ENCODE data around the gene CTXND2. TPM values are rescaled to one million over a fixed set of nuclear protein-coding genes. Genes with fewer than 3 reads are reported as not detected.
"Not testable (repeated sequence)": the region's sequence is repeated elsewhere in the genome, so short reads cannot be mapped to it uniquely, and the experiment has no call there.

Gene CTXND2
- total RNA-seq, 1 experiment from 2014 or later, result not detected

DNA sequence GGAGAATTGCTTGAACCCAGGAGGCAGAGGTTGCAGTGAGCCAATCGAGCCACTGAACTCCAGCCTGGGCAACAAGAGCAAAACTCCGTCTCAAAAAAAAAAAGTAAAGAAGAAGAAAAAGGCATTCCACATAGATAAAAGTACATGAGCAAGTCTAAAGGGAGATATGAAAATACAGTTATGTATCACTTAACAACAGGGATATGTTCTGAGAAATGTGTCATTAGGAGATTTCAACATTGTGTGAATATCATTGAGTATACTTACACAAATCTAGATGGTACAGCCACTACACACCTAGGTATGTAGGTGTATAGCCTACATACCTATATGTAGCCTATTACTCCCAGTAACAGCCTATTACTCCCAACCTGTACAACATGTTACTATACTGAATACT is 23.2 kb upstream of the CTXND2 start:
- no peak overlapping the region for H3K4me3 ChIP-seq (ENCODE audit: low read depth, low read length)
- no peaks in the 10 kb centered on the region for H3K9me3 ChIP-seq
- H3K27me3 ChIP-seq (replicated peaks; ENCODE audit: control insufficient read depth, insufficient read depth, low read length), result no peaks in the 10 kb centered on the region
- no peaks in the 10 kb centered on the region for H3K4me1 ChIP-seq
- no peak for DNase-seq
- H3K4me1 Mint-ChIP-seq (ENCODE audit: low read depth, unreplicated experiment), result no peaks in the 10 kb centered on the region
- no peaks in the 10 kb centered on the region for H3K27me3 Mint-ChIP-seq (ENCODE audit: insufficient read depth, unreplicated experiment)
- CTCF ChIA-PET, result no interaction called here
- no peak overlapping the region for H3K27ac Mint-ChIP-seq (ENCODE audit: unreplicated experiment)
- peaks cover 19% of the 10 kb centered on the region for H3K36me3 Mint-ChIP-seq (ENCODE audit: insufficient read depth, unreplicated experiment)
- POLR2A ChIA-PET, result no interaction called here
- TF ChIP-seq CTCF (IDR thresholded peaks at IDR 0.05; ENCODE audit: insufficient read depth in 1 of 2, low read depth in 1 of 2, low read length in 1 of 2, severe bottlenecking in 1 of 2, unreplicated experiment in 1 of 2), result no peak
- H3K36me3 ChIP-seq (ENCODE audit: control insufficient read depth, insufficient read depth, low read length), result no peaks in the 10 kb centered on the region
- BruUV-seq (replicated peaks), result no TSS peak
- H3K4me3 Mint-ChIP-seq (ENCODE audit: unreplicated experiment), result no peak overlapping the region
- H3K9me3 Mint-ChIP-seq (ENCODE audit: unreplicated experiment), result no peaks in the 10 kb centered on the region
- intact Hi-C loops (cut with micrococcal nuclease; ENCODE audit: unreplicated experiment), result no loop called here

DNA sequence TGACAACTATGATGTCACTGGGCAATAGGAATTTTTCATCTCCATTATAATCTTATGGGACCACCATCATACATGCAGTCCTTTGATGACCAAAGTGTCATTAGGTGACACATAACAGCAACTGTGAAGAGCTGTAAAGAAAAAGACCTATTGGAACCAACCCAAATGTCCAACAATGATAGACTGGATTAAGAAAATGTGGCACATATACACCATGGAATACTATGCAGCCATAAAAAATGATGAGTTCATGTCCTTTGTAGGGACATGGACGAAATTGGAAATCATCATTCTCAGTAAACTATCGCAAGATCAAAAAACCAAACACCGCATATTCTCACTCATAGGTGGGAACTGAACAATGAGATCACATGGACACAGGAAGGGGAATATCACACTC is 22.7 kb upstream of the CTXND2 start:
- BruUV-seq (replicated peaks); H3K9me3 ChIP-seq; H3K27me3 Mint-ChIP-seq (ENCODE audit: insufficient read depth, unreplicated experiment); H3K9me3 Mint-ChIP-seq (ENCODE audit: unreplicated experiment); H3K27me3 ChIP-seq (replicated peaks; ENCODE audit: control insufficient read depth, insufficient read depth, low read length); POLR2A ChIA-PET; CTCF ChIA-PET; H3K27ac Mint-ChIP-seq (ENCODE audit: unreplicated experiment); H3K36me3 ChIP-seq (ENCODE audit: control insufficient read depth, insufficient read depth, low read length); H3K4me3 Mint-ChIP-seq (ENCODE audit: unreplicated experiment); H3K4me1 ChIP-seq; H3K4me3 ChIP-seq (ENCODE audit: low read depth, low read length); intact Hi-C loops (cut with micrococcal nuclease; ENCODE audit: unreplicated experiment); DNase-seq; H3K4me1 Mint-ChIP-seq (ENCODE audit: low read depth, unreplicated experiment): not testable (repeated sequence)
- H3K36me3 Mint-ChIP-seq (ENCODE audit: insufficient read depth, unreplicated experiment), result peaks cover 19% of the 10 kb centered on the region

DNA sequence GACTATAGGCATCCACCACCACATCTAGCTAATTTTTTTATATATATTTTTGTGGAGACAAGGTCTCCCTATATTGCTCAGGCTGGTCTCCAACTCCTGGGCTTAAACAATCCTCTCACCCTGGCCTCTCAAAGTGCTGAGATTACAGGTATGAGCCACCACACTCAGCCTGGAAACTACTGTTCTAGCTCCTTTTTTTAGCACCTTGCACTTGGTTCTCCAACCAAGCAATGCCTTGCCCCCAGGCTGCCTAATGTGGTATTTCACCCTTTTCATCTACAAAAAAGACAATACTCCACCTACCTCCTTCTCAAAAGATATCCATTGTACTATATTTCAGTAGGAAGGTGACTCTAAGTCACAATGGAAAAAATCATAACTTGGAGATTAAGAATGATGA is 17.3 kb upstream of the CTXND2 start:
- peaks cover 6% of the 10 kb centered on the region for H3K4me1 Mint-ChIP-seq (ENCODE audit: low read depth, unreplicated experiment)
- H3K27ac Mint-ChIP-seq (ENCODE audit: unreplicated experiment), result no peak overlapping the region
- H3K36me3 ChIP-seq (ENCODE audit: control insufficient read depth, insufficient read depth, low read length), result no peaks in the 10 kb centered on the region
- H3K27me3 Mint-ChIP-seq (ENCODE audit: insufficient read depth, unreplicated experiment), result no peaks in the 10 kb centered on the region
- no TSS peak for BruUV-seq (replicated peaks)
- TF ChIP-seq CTCF (IDR thresholded peaks at IDR 0.05; ENCODE audit: insufficient read depth in 1 of 2, low read depth in 1 of 2, low read length in 1 of 2, severe bottlenecking in 1 of 2, unreplicated experiment in 1 of 2), result no peak
- CTCF ChIA-PET, result no interaction called here
- POLR2A ChIA-PET, result no interaction called here
- no peaks in the 10 kb centered on the region for H3K9me3 Mint-ChIP-seq (ENCODE audit: unreplicated experiment)
- no peaks in the 10 kb centered on the region for H3K9me3 ChIP-seq
- intact Hi-C loops (cut with micrococcal nuclease; ENCODE audit: unreplicated experiment), result no loop called here
- H3K4me3 ChIP-seq (ENCODE audit: low read depth, low read length), result no peak overlapping the region
- H3K4me3 Mint-ChIP-seq (ENCODE audit: unreplicated experiment), result no peak overlapping the region
- no peaks in the 10 kb centered on the region for H3K27me3 ChIP-seq (replicated peaks; ENCODE audit: control insufficient read depth, insufficient read depth, low read length)
- peaks cover 8% of the 10 kb centered on the region; the same call in 1 of the 2 replicates for H3K4me1 ChIP-seq
- H3K36me3 Mint-ChIP-seq (ENCODE audit: insufficient read depth, unreplicated experiment), result peaks cover 29% of the 10 kb centered on the region
- no peak for DNase-seq

- Mint-ChIP-seq H3K36me3 (ENCODE audit: insufficient read depth, unreplicated experiment) (peaks cover 32% of the 10 kb centered on the region), H3K27ac (ENCODE audit: unreplicated experiment) (no peak overlapping the region), H3K4me1 (ENCODE audit: low read depth, unreplicated experiment) (peaks cover 7% of the 10 kb centered on the region), H3K4me3 (ENCODE audit: unreplicated experiment) (no peak overlapping the region), H3K27me3 (ENCODE audit: insufficient read depth, unreplicated experiment) (no peaks in the 10 kb centered on the region), H3K9me3 (ENCODE audit: unreplicated experiment) (no peaks in the 10 kb centered on the region)
- no peaks in the 10 kb centered on the region for H3K27me3 ChIP-seq (replicated peaks; ENCODE audit: control insufficient read depth, insufficient read depth, low read length)
- ChIA-PET POLR2A (no interaction called here), CTCF (no interaction called here)
- H3K36me3 ChIP-seq (ENCODE audit: control insufficient read depth, insufficient read depth, low read length), result no peaks in the 10 kb centered on the region
- intact Hi-C loops (cut with micrococcal nuclease; ENCODE audit: unreplicated experiment), result no loop called here
- TF ChIP-seq CTCF (IDR thresholded peaks at IDR 0.05; ENCODE audit: insufficient read depth in 1 of 2, low read depth in 1 of 2, low read length in 1 of 2, severe bottlenecking in 1 of 2, unreplicated experiment in 1 of 2), result no peak
- H3K4me3 ChIP-seq (ENCODE audit: low read depth, low read length), result no peak overlapping the region
- BruUV-seq (replicated peaks), result no TSS peak
- peaks cover 12% of the 10 kb centered on the region; the same call in 1 of the 2 replicates for H3K4me1 ChIP-seq
- no peaks in the 10 kb centered on the region for H3K9me3 ChIP-seq
- DNase-seq, result no peak
These were observed 14.4 kb upstream of the CTXND2 start for GRCh38 chr1:150872572-150872971.
